GM12878 (cell line): ENCODE data around the gene KDSR. TPM values are rescaled to one million over a fixed set of nuclear protein-coding genes. Genes with fewer than 3 reads are reported as not detected.
A peak's percentile ranks its signal among the peaks of the same experiment; 100 is the strongest.

Experiments
- BCL3 ChIP-seq: IDR thresholded peaks from 2 replicates; pipeline ENCODE4 v1.6.1; 2011; ENCODE audit warnings: borderline replicate concordance, low read depth, mild to moderate bottlenecking, moderate library complexity, low read length; ENCODE audit not compliant: insufficient read depth, poor library complexity, severe bottlenecking
- BHLHE40 ChIP-seq, 2 experiments: fragments of 450-650 bp in 1 of 2; IDR thresholded peaks; 2 replicates each; pipeline ENCODE4 v1.6.1; 2011 to 2017; ENCODE audit warnings: low read depth in 2 of 2, borderline replicate concordance in 1 of 2, improper control_type of control experiment in 1 of 2, low read length in 1 of 2, mild to moderate bottlenecking in 1 of 2
- CHD4 ChIP-seq: fragments of 200-600 bp; sonication (generic); IDR thresholded peaks from 2 replicates; pipeline ENCODE4 v1.6.1; 2016; ENCODE audit warnings: mild to moderate bottlenecking
- MTA2 ChIP-seq: fragments of 450-650 bp; IDR thresholded peaks from 2 replicates; pipeline ENCODE4 v1.6.1; 2016; ENCODE audit warnings: low read depth, mild to moderate bottlenecking, moderate library complexity
- NFYA ChIP-seq: IDR thresholded peaks from 2 replicates; pipeline ENCODE4 v1.6.1; 2011; ENCODE audit warnings: low read depth, mild to moderate bottlenecking, low read length, improper control_type of control experiment, borderline replicate concordance
- NR2C1 ChIP-seq: fragments of 450-650 bp; IDR thresholded peaks from 2 replicates; pipeline ENCODE4 v1.6.1; 2017; ENCODE audit warnings: antibody characterized with exemption, mild to moderate bottlenecking, moderate library complexity
- NR2C2 ChIP-seq: IDR thresholded peaks from 2 replicates; pipeline ENCODE4 v1.6.1; 2011; ENCODE audit warnings: borderline replicate concordance, low read depth; ENCODE audit not compliant: control insufficient read depth, insufficient read length
- POLR2A ChIP-seq: IDR thresholded peaks from 2 replicates; pipeline ENCODE4 v1.6.1; 2011; ENCODE audit warnings: low read depth, mild to moderate bottlenecking, low read length
- POU2F2 ChIP-seq: IDR thresholded peaks from 3 replicates; pipeline ENCODE4 v1.6.1; 2011; ENCODE audit warnings: low read depth, mild to moderate bottlenecking, low read length, borderline replicate concordance
- RAD21 ChIP-seq: IDR thresholded peaks from 2 replicates; pipeline ENCODE4 v1.6.1; 2011; ENCODE audit warnings: mild to moderate bottlenecking, low read depth, low read length, moderate library complexity; ENCODE audit not compliant: insufficient read depth
- RAD51 ChIP-seq: fragments of 450-650 bp; IDR thresholded peaks from 2 replicates; pipeline ENCODE4 v1.6.1; 2016; ENCODE audit warnings: moderate library complexity, mild to moderate bottlenecking, inconsistent platforms
- RCOR1 ChIP-seq: conservative IDR thresholded peaks from 2 replicates; pipeline ENCODE4 v1.6.1; 2012; ENCODE audit warnings: low read depth, low read length, improper control_type of control experiment
- SKIL ChIP-seq: fragments of 450-650 bp; IDR thresholded peaks from 2 replicates; pipeline ENCODE4 v1.6.1; 2017; ENCODE audit warnings: mild to moderate bottlenecking, low read depth, inconsistent platforms; ENCODE audit not compliant: poor library complexity, severe bottlenecking
- SMC3 ChIP-seq: IDR thresholded peaks from 2 replicates; pipeline ENCODE4 v1.6.1; 2011; ENCODE audit warnings: low read length, improper control_type of control experiment, borderline replicate concordance
- TCF12 ChIP-seq: IDR thresholded peaks from 2 replicates; pipeline ENCODE4 v1.6.1; 2011; ENCODE audit warnings: low read depth, mild to moderate bottlenecking, low read length
- TCF3 ChIP-seq: IDR thresholded peaks from 2 replicates; pipeline ENCODE4 v1.6.1; 2012; ENCODE audit warnings: low read depth, mild to moderate bottlenecking, low read length, borderline replicate concordance; ENCODE audit not compliant: insufficient read depth
- ZNF274 ChIP-seq: IDR thresholded peaks from one replicate; pipeline ENCODE4 v1.8.0; 2011; ENCODE audit not compliant: insufficient read length, insufficient read depth
- polyA plus RNA-seq, 11 experiments: library from polyadenylated mRNA; depleted of rRNA in 4 of 11; unstranded in 6 of 11; stranded (reverse) in 5 of 11; fragments of >200 nt; fragmentation: Nextera tagmentation in 4 of 11; fragmentation: Illumina TruSeq in 1 of 11; extraction: Ambion mirVana in 4 of 11; extraction: Trizol in 1 of 11; gene quantifications; 1 replicate in 1 of 11; 2 replicates in 10 of 11; pipeline versions ENCODE4 v1.2.1 to v1.2.3, GENCODE V29; 2011 to 2016; ENCODE audit warnings: inconsistent platforms in 2 of 11, missing spikeins in 2 of 11, low read depth in 1 of 11
- total RNA-seq, 4 experiments: library from RNA; depleted of rRNA in 3 of 4; stranded (reverse); fragments of >200 nt in 3 of 4; fragmentation: Illumina TruSeq in 1 of 4; extraction: Trizol in 1 of 4; gene quantifications; 2 replicates each; pipeline versions ENCODE4 v1.2.1 to v1.2.3, GENCODE V29; 2013 to 2021
- TF ChIP-seq, protein P1 (sequence below): IDR thresholded peaks from 2 replicates; pipeline ENCODE4 v1.6.1; 2012; ENCODE audit warnings: improper control_type of control experiment, low read depth, low read length; ENCODE audit not compliant: insufficient replicate concordance
- TF ChIP-seq, protein P2 (sequence below): fragments of 150-350 bp; IDR thresholded peaks from 2 replicates; pipeline ENCODE4 v1.6.1; 2014; ENCODE audit warnings: mild to moderate bottlenecking, low read depth, low read length

KDSR gene
- total and polyA plus RNA-seq, 10 of the 15 experiments (the other 5 are each of a cell fraction or from before 2014, with no cell fraction given), result 5.2 to 25.9 (median 14.3) TPM

- TF ChIP-seq BHLHE40 (IDR thresholded peaks at IDR 0.05; ENCODE audit: borderline replicate concordance in 1 of 2, low read depth in 2 of 2, low read length in 1 of 2), result peak; percentile 14 to 20; a peak in 1 of 4 replicates
- no peak for TF ChIP-seq RAD21
- TF ChIP-seq CHD4, result no peak
- no peak for TF ChIP-seq TCF3
- TF ChIP-seq, protein P1, sequence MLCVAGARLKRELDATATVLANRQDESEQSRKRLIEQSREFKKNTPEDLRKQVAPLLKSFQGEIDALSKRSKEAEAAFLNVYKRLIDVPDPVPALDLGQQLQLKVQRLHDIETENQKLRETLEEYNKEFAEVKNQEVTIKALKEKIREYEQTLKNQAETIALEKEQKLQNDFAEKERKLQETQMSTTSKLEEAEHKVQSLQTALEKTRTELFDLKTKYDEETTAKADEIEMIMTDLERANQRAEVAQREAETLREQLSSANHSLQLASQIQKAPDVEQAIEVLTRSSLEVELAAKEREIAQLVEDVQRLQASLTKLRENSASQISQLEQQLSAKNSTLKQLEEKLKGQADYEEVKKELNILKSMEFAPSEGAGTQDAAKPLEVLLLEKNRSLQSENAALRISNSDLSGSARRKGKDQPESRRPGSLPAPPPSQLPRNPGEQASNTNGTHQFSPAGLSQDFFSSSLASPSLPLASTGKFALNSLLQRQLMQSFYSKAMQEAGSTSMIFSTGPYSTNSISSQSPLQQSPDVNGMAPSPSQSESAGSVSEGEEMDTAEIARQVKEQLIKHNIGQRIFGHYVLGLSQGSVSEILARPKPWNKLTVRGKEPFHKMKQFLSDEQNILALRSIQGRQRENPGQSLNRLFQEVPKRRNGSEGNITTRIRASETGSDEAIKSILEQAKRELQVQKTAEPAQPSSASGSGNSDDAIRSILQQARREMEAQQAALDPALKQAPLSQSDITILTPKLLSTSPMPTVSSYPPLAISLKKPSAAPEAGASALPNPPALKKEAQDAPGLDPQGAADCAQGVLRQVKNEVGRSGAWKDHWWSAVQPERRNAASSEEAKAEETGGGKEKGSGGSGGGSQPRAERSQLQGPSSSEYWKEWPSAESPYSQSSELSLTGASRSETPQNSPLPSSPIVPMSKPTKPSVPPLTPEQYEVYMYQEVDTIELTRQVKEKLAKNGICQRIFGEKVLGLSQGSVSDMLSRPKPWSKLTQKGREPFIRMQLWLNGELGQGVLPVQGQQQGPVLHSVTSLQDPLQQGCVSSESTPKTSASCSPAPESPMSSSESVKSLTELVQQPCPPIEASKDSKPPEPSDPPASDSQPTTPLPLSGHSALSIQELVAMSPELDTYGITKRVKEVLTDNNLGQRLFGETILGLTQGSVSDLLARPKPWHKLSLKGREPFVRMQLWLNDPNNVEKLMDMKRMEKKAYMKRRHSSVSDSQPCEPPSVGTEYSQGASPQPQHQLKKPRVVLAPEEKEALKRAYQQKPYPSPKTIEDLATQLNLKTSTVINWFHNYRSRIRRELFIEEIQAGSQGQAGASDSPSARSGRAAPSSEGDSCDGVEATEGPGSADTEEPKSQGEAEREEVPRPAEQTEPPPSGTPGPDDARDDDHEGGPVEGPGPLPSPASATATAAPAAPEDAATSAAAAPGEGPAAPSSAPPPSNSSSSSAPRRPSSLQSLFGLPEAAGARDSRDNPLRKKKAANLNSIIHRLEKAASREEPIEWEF, result no peak
- no peak for TF ChIP-seq NFYA
- peak; percentile 98 for TF ChIP-seq POU2F2
- no peak for TF ChIP-seq MTA2
- TF ChIP-seq POLR2A, result peak; percentile 65
- TF ChIP-seq SMC3, result no peak
- TF ChIP-seq ZNF274, result no peak
- no peak for TF ChIP-seq RAD51
- TF ChIP-seq, protein P2, sequence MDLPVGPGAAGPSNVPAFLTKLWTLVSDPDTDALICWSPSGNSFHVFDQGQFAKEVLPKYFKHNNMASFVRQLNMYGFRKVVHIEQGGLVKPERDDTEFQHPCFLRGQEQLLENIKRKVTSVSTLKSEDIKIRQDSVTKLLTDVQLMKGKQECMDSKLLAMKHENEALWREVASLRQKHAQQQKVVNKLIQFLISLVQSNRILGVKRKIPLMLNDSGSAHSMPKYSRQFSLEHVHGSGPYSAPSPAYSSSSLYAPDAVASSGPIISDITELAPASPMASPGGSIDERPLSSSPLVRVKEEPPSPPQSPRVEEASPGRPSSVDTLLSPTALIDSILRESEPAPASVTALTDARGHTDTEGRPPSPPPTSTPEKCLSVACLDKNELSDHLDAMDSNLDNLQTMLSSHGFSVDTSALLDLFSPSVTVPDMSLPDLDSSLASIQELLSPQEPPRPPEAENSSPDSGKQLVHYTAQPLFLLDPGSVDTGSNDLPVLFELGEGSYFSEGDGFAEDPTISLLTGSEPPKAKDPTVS, result no peak
- no peak for TF ChIP-seq BCL3
- no peak for TF ChIP-seq NR2C2
- TF ChIP-seq RCOR1, result no peak
- 0 out of 2 replicates have a peak, but pooled peaks have one; percentile 12 for TF ChIP-seq TCF12
- TF ChIP-seq NR2C1, result no peak
- TF ChIP-seq SKIL, result peak; percentile 15
Measured at GRCh38 chr18:63284827-63285733, 81.9 kb downstream of the KDSR start (continued).
